HepG2 (cell line): ENCODE results near the gene NCAPD2. TPM values are rescaled to one million over a fixed set of nuclear protein-coding genes. Genes with fewer than 3 reads are reported as not detected.
A peak's percentile ranks its signal among the peaks of the same experiment; 100 is the strongest.

Experiments used
- DNMT1 ChIP-seq: sonication (generic); formaldehyde crosslinking; IDR thresholded peaks from 2 replicates; pipeline ENCODE4 v1.5.1; 2020; ENCODE audit warnings: mild to moderate bottlenecking, missing genetic modification reagents
- FIP1L1 ChIP-seq: fragments of 200-400 bp; formaldehyde crosslinking; IDR thresholded peaks from 2 replicates; pipeline ENCODE4 v1.6.1; 2018; ENCODE audit warnings: low read depth, mild to moderate bottlenecking, low read length, moderate library complexity, borderline replicate concordance; ENCODE audit not compliant: insufficient read depth
- HDAC6 ChIP-seq: fragments of 200-600 bp; sonication (generic); IDR thresholded peaks from 2 replicates; pipeline ENCODE4 v1.7.0; 2017; ENCODE audit warnings: mild to moderate bottlenecking, antibody characterized with exemption, low read length, low read depth
- HNRNPH1 ChIP-seq: fragments of 200-400 bp; formaldehyde crosslinking; optimal IDR thresholded peaks from 2 replicates; pipeline ENCODE3; 2017; ENCODE audit warnings: mild to moderate bottlenecking, low read depth, low read length
- HOXA3 ChIP-seq: sonication (generic); formaldehyde crosslinking; IDR thresholded peaks from 2 replicates; pipeline ENCODE4 v1.5.0; 2020; ENCODE audit warnings: missing genetic modification reagents
- NR2F1 ChIP-seq, 2 experiments: fragments of 450-650 bp in 1 of 2; formaldehyde crosslinking in 1 of 2; IDR thresholded peaks; 2 replicates each; pipeline versions ENCODE4 v1.5.0 to v1.6.1; 2016 to 2020; ENCODE audit warnings: mild to moderate bottlenecking in 1 of 2, missing compliant biosample characterization in 1 of 2, missing genetic modification reagents in 1 of 2, moderate library complexity in 1 of 2
- POLR2G ChIP-seq: fragments of 200-400 bp; formaldehyde crosslinking; IDR thresholded peaks from 2 replicates; pipeline ENCODE4 v1.6.1; 2018; ENCODE audit warnings: mild to moderate bottlenecking, low read depth, low read length, moderate library complexity
- SIN3B ChIP-seq: fragments of 150-350 bp; IDR thresholded peaks from 2 replicates; pipeline ENCODE4 v1.6.1; 2014; ENCODE audit warnings: low read length
- SOX6 ChIP-seq, 2 experiments: fragments of 450-650 bp in 1 of 2; sonication (generic) in 1 of 2; formaldehyde crosslinking in 1 of 2; IDR thresholded peaks; 2 replicates each; pipeline versions ENCODE4 v1.4.0 to v1.6.1; 2017 to 2020; ENCODE audit warnings: antibody characterized with exemption in 1 of 2, mild to moderate bottlenecking in 1 of 2, missing genetic modification reagents in 1 of 2
- ZNF44 ChIP-seq: sonication (generic); formaldehyde crosslinking; IDR thresholded peaks from 2 replicates; pipeline ENCODE4 v1.5.1; 2020; ENCODE audit warnings: mild to moderate bottlenecking, missing genetic modification reagents
- ZNF446 ChIP-seq: sonication (generic); formaldehyde crosslinking; IDR thresholded peaks from 2 replicates; pipeline ENCODE4 v1.5.0; 2020; ENCODE audit warnings: mild to moderate bottlenecking, missing genetic modification reagents
- polyA plus RNA-seq, 8 experiments: library from polyadenylated mRNA; depleted of rRNA in 3 of 8; stranded (reverse) in 7 of 8; unstranded in 1 of 8; fragments of >200 nt; fragmentation: Illumina TruSeq in 4 of 8; extraction: Trizol in 4 of 8; gene quantifications; 2 replicates each; pipeline versions ENCODE4 v1.2.1 to v1.2.3, GENCODE V29; 2011 to 2016; ENCODE audit warnings: low read depth in 4 of 8, missing spikeins in 1 of 8, mixed read lengths in 1 of 8; ENCODE audit not compliant: insufficient read depth in 1 of 8
- total RNA-seq, 5 experiments: library from RNA; depleted of rRNA; stranded (reverse); fragments of >200 nt; fragmentation: Illumina TruSeq; extraction: Trizol; gene quantifications; 2 replicates each; pipeline ENCODE4 v1.2.3, GENCODE V29; 2016; ENCODE audit warnings: low read depth in 1 of 5
- TF ChIP-seq, protein P1 (sequence below): sonication (generic); formaldehyde crosslinking; IDR thresholded peaks from 2 replicates; pipeline ENCODE4 v1.8.0; 2022; ENCODE audit warnings: mild to moderate bottlenecking, missing genetic modification reagents, moderate library complexity
- TF ChIP-seq, protein P2 (sequence below): sonication (generic); formaldehyde crosslinking; IDR thresholded peaks from 2 replicates; pipeline ENCODE4 v1.4.0; 2020; ENCODE audit warnings: mild to moderate bottlenecking, missing genetic modification reagents
- TF ChIP-seq, protein P3 (sequence below): sonication (generic); formaldehyde crosslinking; IDR thresholded peaks from 2 replicates; pipeline ENCODE4 v1.5.0; 2020; ENCODE audit warnings: mild to moderate bottlenecking, missing genetic modification reagents
- TF ChIP-seq, protein P4 (sequence below): IDR thresholded peaks from 2 replicates; pipeline ENCODE4 v1.6.1; 2016; ENCODE audit warnings: missing biosample characterization, missing genetic modification reagents, low read depth
- TF ChIP-seq, protein P5 (sequence below): sonication (generic); formaldehyde crosslinking; IDR thresholded peaks from 2 replicates; pipeline ENCODE4 v1.4.0; 2020; ENCODE audit warnings: mild to moderate bottlenecking, missing genetic modification reagents
- TF ChIP-seq, protein P6 (sequence below): sonication (generic); formaldehyde crosslinking; IDR thresholded peaks from 2 replicates; pipeline ENCODE4 v1.5.1; 2020; ENCODE audit warnings: missing genetic modification reagents, mild to moderate bottlenecking, borderline replicate concordance
- TF ChIP-seq, protein P7 (sequence below): sonication (generic); formaldehyde crosslinking; IDR thresholded peaks from 2 replicates; pipeline ENCODE4 v1.4.0; 2020; ENCODE audit warnings: missing genetic modification reagents
- TF ChIP-seq, protein P8 (sequence below): sonication (generic); formaldehyde crosslinking; IDR thresholded peaks from 2 replicates; pipeline ENCODE4 v1.8.0; 2022; ENCODE audit warnings: missing genetic modification reagents, low read depth, mild to moderate bottlenecking, borderline replicate concordance

Gene NCAPD2
- total and polyA plus RNA-seq, 2 of the 13 experiments (the other 11 are each of a cell fraction or from before 2014, with no cell fraction given), result 51.1 to 65.6 TPM

DNA sequence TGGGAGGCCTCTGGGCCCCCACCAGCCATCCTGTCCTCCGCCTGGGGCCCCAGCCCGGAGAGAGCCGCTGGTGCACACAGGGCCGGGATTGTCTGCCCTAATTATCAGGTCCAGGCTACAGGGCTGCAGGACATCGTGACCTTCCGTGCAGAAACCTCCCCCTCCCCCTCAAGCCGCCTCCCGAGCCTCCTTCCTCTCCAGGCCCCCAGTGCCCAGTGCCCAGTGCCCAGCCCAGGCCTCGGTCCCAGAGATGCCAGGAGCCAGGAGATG is 39.7 kb downstream of the NCAPD2 start (continued):
- TF ChIP-seq, protein P1, sequence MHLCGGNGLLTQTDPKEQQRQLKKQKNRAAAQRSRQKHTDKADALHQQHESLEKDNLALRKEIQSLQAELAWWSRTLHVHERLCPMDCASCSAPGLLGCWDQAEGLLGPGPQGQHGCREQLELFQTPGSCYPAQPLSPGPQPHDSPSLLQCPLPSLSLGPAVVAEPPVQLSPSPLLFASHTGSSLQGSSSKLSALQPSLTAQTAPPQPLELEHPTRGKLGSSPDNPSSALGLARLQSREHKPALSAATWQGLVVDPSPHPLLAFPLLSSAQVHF (CRISPR knock-in tag), result 0 out of 2 replicates have a peak, but pooled peaks have one; percentile 47
- TF ChIP-seq, protein P2, sequence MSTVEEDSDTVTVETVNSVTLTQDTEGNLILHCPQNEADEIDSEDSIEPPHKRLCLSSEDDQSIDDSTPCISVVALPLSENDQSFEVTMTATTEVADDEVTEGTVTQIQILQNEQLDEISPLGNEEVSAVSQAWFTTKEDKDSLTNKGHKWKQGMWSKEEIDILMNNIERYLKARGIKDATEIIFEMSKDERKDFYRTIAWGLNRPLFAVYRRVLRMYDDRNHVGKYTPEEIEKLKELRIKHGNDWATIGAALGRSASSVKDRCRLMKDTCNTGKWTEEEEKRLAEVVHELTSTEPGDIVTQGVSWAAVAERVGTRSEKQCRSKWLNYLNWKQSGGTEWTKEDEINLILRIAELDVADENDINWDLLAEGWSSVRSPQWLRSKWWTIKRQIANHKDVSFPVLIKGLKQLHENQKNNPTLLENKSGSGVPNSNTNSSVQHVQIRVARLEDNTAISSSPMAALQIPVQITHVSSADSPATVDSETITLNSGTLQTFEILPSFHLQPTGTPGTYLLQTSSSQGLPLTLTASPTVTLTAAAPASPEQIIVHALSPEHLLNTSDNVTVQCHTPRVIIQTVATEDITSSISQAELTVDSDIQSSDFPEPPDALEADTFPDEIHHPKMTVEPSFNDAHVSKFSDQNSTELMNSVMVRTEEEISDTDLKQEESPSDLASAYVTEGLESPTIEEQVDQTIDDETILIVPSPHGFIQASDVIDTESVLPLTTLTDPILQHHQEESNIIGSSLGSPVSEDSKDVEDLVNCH, result no peak
- TF ChIP-seq HNRNPH1, result no peak
- TF ChIP-seq, protein P3, sequence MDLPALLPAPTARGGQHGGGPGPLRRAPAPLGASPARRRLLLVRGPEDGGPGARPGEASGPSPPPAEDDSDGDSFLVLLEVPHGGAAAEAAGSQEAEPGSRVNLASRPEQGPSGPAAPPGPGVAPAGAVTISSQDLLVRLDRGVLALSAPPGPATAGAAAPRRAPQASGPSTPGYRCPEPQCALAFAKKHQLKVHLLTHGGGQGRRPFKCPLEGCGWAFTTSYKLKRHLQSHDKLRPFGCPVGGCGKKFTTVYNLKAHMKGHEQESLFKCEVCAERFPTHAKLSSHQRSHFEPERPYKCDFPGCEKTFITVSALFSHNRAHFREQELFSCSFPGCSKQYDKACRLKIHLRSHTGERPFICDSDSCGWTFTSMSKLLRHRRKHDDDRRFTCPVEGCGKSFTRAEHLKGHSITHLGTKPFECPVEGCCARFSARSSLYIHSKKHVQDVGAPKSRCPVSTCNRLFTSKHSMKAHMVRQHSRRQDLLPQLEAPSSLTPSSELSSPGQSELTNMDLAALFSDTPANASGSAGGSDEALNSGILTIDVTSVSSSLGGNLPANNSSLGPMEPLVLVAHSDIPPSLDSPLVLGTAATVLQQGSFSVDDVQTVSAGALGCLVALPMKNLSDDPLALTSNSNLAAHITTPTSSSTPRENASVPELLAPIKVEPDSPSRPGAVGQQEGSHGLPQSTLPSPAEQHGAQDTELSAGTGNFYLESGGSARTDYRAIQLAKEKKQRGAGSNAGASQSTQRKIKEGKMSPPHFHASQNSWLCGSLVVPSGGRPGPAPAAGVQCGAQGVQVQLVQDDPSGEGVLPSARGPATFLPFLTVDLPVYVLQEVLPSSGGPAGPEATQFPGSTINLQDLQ (CRISPR knock-in tag), result no peak
- TF ChIP-seq SOX6 (IDR thresholded peaks at IDR 0.05), result no peak
- no peak for TF ChIP-seq SOX6 (CRISPR knock-in tag; IDR thresholded peaks at IDR 0.05)
- no peak for TF ChIP-seq ZNF446 (CRISPR knock-in tag)
- no peak for TF ChIP-seq POLR2G
- no peak for TF ChIP-seq ZNF44 (CRISPR knock-in tag)
- TF ChIP-seq HOXA3, result no peak
- TF ChIP-seq, protein P4, sequence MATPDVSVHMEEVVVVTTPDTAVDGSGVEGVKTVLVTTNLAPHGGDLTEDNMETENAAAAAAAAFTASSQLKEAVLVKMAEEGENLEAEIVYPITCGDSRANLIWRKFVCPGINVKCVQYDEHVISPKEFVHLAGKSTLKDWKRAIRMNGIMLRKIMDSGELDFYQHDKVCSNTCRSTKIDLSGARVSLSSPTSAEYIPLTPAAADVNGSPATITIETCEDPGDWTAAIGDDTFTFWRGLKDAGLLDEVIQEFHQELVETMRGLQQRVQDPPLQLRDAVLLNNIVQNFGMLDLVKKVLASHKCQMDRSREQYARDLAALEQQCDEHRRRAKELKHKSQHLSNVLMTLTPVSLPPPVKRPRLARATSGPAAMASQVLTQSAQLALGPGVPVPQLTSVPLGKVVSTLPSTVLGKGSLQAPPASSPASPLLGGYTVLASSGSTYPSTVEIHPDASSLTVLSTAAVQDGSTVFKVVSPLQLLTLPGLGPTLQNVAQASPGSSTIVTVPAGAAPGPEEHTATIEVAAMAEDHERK (CRISPR knock-in tag), result no peak
- TF ChIP-seq, protein P5, sequence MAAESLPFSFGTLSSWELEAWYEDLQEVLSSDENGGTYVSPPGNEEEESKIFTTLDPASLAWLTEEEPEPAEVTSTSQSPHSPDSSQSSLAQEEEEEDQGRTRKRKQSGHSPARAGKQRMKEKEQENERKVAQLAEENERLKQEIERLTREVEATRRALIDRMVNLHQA (CRISPR knock-in tag), result no peak
- TF ChIP-seq, protein P6, sequence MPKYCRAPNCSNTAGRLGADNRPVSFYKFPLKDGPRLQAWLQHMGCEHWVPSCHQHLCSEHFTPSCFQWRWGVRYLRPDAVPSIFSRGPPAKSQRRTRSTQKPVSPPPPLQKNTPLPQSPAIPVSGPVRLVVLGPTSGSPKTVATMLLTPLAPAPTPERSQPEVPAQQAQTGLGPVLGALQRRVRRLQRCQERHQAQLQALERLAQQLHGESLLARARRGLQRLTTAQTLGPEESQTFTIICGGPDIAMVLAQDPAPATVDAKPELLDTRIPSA (CRISPR knock-in tag), result no peak
- TF ChIP-seq, protein P7, sequence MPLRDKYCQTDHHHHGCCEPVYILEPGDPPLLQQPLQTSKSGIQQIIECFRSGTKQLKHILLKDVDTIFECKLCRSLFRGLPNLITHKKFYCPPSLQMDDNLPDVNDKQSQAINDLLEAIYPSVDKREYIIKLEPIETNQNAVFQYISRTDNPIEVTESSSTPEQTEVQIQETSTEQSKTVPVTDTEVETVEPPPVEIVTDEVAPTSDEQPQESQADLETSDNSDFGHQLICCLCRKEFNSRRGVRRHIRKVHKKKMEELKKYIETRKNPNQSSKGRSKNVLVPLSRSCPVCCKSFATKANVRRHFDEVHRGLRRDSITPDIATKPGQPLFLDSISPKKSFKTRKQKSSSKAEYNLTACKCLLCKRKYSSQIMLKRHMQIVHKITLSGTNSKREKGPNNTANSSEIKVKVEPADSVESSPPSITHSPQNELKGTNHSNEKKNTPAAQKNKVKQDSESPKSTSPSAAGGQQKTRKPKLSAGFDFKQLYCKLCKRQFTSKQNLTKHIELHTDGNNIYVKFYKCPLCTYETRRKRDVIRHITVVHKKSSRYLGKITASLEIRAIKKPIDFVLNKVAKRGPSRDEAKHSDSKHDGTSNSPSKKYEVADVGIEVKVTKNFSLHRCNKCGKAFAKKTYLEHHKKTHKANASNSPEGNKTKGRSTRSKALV (CRISPR knock-in tag), result no peak
- TF ChIP-seq DNMT1 (CRISPR knock-in tag), result no peak
- peak in 1 of 2 experiments; percentile 15; a peak in 1 of 4 replicates for TF ChIP-seq NR2F1 (CRISPR knock-in tag; IDR thresholded peaks at IDR 0.05)
- TF ChIP-seq SIN3B, result no peak
- TF ChIP-seq FIP1L1, result no peak
- TF ChIP-seq, protein P8, sequence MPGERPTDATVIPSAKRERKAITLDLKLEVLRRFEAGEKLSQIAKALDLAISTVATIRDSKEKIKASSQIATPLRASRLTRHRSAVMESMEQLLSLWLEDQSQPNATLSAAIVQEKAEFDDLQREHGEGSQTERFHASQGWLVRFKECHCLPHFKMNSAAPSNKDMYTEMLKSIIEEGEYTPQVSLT, result no peak
- TF ChIP-seq HDAC6, result no peak
